ENCODE measurements around the gene SYNGR3. TPM values are rescaled to one million over a fixed set of nuclear protein-coding genes. Genes with fewer than 3 reads are reported as not detected.

The SYNGR3 gene
- total and polyA plus RNA-seq, 2 of the 13 experiments (the other 11 are each of a cell fraction or from before 2014, with no cell fraction given) = 0.97 to 5.7 TPM

- TF ChIP-seq LRRFIP1 (CRISPR knock-in tag; conservative IDR thresholded peaks at IDR 0.05) (no peak), IKZF1 (IDR thresholded peaks at IDR 0.05) (no peak), SIX4 (CRISPR knock-in tag; IDR thresholded peaks at IDR 0.05) (no peak), ZBTB34 (CRISPR knock-in tag; IDR thresholded peaks at IDR 0.05) (no peak), CREB1 (IDR thresholded peaks at IDR 0.05) (peak; percentile 95), CREB1 (CRISPR knock-in tag; IDR thresholded peaks at IDR 0.05) (no peak), GZF1 (CRISPR knock-in tag; IDR thresholded peaks at IDR 0.05) (no peak), ATF7-NPFF (CRISPR knock-in tag; IDR thresholded peaks at IDR 0.05; ENCODE audit: low read depth) (no peak), ZSCAN30 (CRISPR knock-in tag; IDR thresholded peaks at IDR 0.05) (no peak), KLF9 (CRISPR knock-in tag; IDR thresholded peaks at IDR 0.05; ENCODE audit: low read depth) (no peak), KLF13 (CRISPR knock-in tag; IDR thresholded peaks at IDR 0.05) (no peak), NR2F1 (CRISPR knock-in tag; IDR thresholded peaks at IDR 0.05) (0 out of 4 replicates have a peak, but pooled peaks of 1 of the 2 experiments have one; percentile 24), ZSCAN21 (CRISPR knock-in tag; IDR thresholded peaks at IDR 0.05; ENCODE audit: borderline replicate concordance) (no peak), NFKBIZ (CRISPR knock-in tag; IDR thresholded peaks at IDR 0.05) (no peak), ZNF878 (CRISPR knock-in tag; IDR thresholded peaks at IDR 0.05) (no peak), IKZF5 (CRISPR knock-in tag; IDR thresholded peaks at IDR 0.05) (no peak), ERF (CRISPR knock-in tag; IDR thresholded peaks at IDR 0.05) (no peak), ZNF773 (CRISPR knock-in tag; IDR thresholded peaks at IDR 0.05; ENCODE audit: borderline replicate concordance) (no peak), ZNF672 (CRISPR knock-in tag; IDR thresholded peaks at IDR 0.05) (no peak), ZBTB14 (CRISPR knock-in tag; IDR thresholded peaks at IDR 0.05) (0 out of 2 replicates have a peak, but pooled peaks have one; percentile 12), BRCA1 (CRISPR knock-in tag; IDR thresholded peaks at IDR 0.05) (no peak), SOX13 (IDR thresholded peaks at IDR 0.05) (no peak), SOX13 (CRISPR knock-in tag; conservative IDR thresholded peaks at IDR 0.05 in 1 of 2, IDR thresholded peaks at IDR 0.05 in 1 of 2) (no peak), SATB2 (CRISPR knock-in tag; IDR thresholded peaks at IDR 0.05) (no peak)
These were observed 773 bp downstream of the SYNGR3 start (continued) for GRCh38 chr16:1990351-1991134.

All from HepG2 (cell line).